ENCODE measurements around the gene CRABP2.

- TF ChIP-seq CTCF (conservative IDR thresholded peaks at IDR 0.05; ENCODE audit: low read depth, low read length) (no peak), EZH2 (IDR thresholded peaks at IDR 0.05; ENCODE audit: borderline replicate concordance, low read depth, low read length, poor library complexity, severe bottlenecking) (no peak)
Observed at GRCh38 chr1:156668801-156669637, 36.4 kb downstream of the CRABP2 start.

Data from A673 (cell line).